Measurements from ENCODE around the gene GFPT2. TPM values are rescaled to one million over a fixed set of nuclear protein-coding genes. Genes with fewer than 3 reads are reported as not detected.
A peak's percentile ranks its signal among the peaks of the same experiment; 100 is the strongest.

The GFPT2 gene
- total RNA-seq, 1 donor from 2014 or later, result 20.4 TPM

DNA sequence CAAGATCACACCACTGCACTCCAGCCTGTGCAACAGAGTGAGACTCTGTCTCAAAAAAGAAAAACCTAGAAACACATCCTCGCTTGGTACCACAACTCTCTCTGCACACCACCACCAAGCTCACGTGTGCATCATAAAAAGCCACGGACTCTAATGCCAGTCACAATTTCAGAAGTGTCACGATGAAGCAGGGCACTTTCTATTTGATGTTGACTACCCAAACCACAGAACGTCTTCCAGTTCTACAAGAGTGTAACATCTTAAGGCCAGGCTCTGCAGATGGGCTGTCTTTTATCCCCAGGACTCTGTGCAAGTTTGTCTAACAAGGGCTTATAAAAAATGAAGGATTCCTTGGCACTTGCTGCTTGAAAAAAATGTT is 22.9 kb downstream of the GFPT2 start:
- Histone ChIP-seq H3K4me3 (no peak overlapping the region), H3K36me3 (no peaks in the 10 kb centered on the region), H3K9me3 (no peaks in the 10 kb centered on the region), H3K27me3 (no peaks in the 10 kb centered on the region), H3K4me1 (peaks cover 5% of the 10 kb centered on the region), H3K27ac (peak overlapping the region; percentile 32)
- no peak for DNase-seq
- ATAC-seq, result no peak
- no peak for TF ChIP-seq CTCF (IDR thresholded peaks at IDR 0.05)
- intact Hi-C loops (cut with DNase I), result no loop called here

- Histone ChIP-seq H3K27ac (peak overlapping the region; percentile 32), H3K27me3 (no peaks in the 10 kb centered on the region), H3K9me3 (no peaks in the 10 kb centered on the region), H3K36me3 (no peaks in the 10 kb centered on the region), H3K4me3 (no peak overlapping the region), H3K4me1 (peaks cover 5% of the 10 kb centered on the region)
- ATAC-seq (no peak), DNase-seq (no peak)
- no peak for TF ChIP-seq CTCF (IDR thresholded peaks at IDR 0.05)
- intact Hi-C loops (cut with DNase I), result no loop called here
Observed at GRCh38 chr5:180329606-180330269, 23.4 kb downstream of the GFPT2 start.

DNA sequence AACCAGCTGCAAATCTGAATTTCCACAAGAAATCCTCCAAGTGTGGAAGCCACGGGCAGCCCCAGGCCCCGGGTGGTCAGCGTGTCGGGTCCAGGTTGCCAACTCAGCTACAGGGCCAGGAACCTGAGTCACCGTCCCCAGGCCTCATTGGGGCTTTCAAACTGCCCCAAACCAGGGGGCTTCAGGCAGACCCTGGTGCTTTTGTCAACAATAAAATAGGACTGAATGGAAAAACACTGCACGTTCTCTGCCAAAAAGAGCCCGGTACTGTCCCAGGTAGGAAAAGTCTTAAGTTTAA is 24.0 kb downstream of the GFPT2 start:
- Histone ChIP-seq H3K4me3 (no peak overlapping the region), H3K27me3 (no peaks in the 10 kb centered on the region), H3K36me3 (no peaks in the 10 kb centered on the region), H3K27ac (no peak overlapping the region), H3K9me3 (no peaks in the 10 kb centered on the region), H3K4me1 (peaks cover 5% of the 10 kb centered on the region)
- no peak for TF ChIP-seq CTCF (IDR thresholded peaks at IDR 0.05)
- DNase-seq (no peak), ATAC-seq (no peak)
- intact Hi-C loops (cut with DNase I), result no loop called here

- Histone ChIP-seq H3K9me3 (no peaks in the 10 kb centered on the region), H3K27me3 (no peaks in the 10 kb centered on the region), H3K4me1 (peaks cover 5% of the 10 kb centered on the region), H3K36me3 (no peaks in the 10 kb centered on the region), H3K27ac (no peak overlapping the region), H3K4me3 (no peak overlapping the region)
- peak; percentile 78 for TF ChIP-seq CTCF (IDR thresholded peaks at IDR 0.05)
- intact Hi-C loops (cut with DNase I), result no loop called here
- DNase-seq, result peak; percentile 91
- peak; percentile 90 for ATAC-seq
Observed at GRCh38 chr5:180328296-180329137, 24.6 kb downstream of the GFPT2 start.

DNA sequence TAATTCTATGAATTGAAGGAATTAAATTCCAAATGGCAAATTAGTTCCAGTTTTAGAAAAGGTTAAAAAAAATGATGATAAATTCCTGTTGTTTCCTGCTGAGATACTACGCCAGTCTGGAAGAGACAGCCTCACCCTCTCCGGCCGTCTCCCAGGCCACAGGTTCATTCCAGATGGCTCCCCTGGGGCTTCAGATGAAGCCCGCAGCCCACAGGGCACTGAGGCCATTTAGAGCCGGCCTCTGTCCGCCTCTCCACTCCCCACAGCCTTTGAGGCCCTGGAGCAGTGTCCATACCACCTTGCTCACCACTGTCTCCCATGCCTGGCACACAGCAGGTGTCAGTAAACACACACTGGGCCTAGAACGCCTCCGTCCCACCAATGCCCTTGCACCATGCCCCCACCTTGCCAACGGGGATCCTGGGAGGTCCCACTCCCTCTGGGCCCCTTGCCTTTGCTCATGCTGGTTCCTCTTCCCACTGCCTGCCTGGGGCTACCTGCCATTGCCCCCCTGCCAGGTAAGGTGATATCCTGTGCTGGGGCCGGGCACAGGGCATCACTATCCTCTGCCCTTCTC is 26.1 kb downstream of the GFPT2 start:
- Histone ChIP-seq H3K9me3 (no peaks in the 10 kb centered on the region), H3K4me1 (peaks cover 5% of the 10 kb centered on the region), H3K27ac (no peak overlapping the region), H3K36me3 (no peaks in the 10 kb centered on the region), H3K4me3 (no peak overlapping the region), H3K27me3 (no peaks in the 10 kb centered on the region)
- DNase-seq, result no peak
- TF ChIP-seq CTCF (IDR thresholded peaks at IDR 0.05), result no peak
- intact Hi-C loops (cut with DNase I), result no loop called here
- no peak for ATAC-seq

All from upper lobe of right lung (tissue), 1 donor.